Common myeloid progenitor, CD34-positive (primary cell): Measurements from ENCODE around the gene HES2.
"Not testable (repeated sequence)": the region's sequence is repeated elsewhere in the genome, so short reads cannot be mapped to it uniquely, and the experiment has no call there.

Source experiments
- CTCF ChIA-PET: fragments of 350-600 bp; sonication (Branson Sonifier 250); formaldehyde crosslinking; loops from one replicate; lab custom pipeline; 2021; ENCODE audit warnings: antibody characterized with exemption; lab: Charles Lee
- POLR2A ChIA-PET: fragments of 350-600 bp; sonication (Branson Sonifier 250); formaldehyde crosslinking; loops from one replicate; lab custom pipeline; 2021; ENCODE audit warnings: antibody characterized with exemption; lab: Charles Lee
- DNase-seq, 3 donors: peaks; one replicate each; pipeline versions ENCODE4 v3.0.0 to v3.0.0-alpha.2; 2013
- H3K27ac ChIP-seq, 2 experiments: 1 replicate in 1 of 2; 2 replicates in 1 of 2; pipeline ENCODE4 v1.7.0; 2013; ENCODE audit warnings: inconsistent platforms in 2 of 2, low read length in 2 of 2, mild to moderate bottlenecking in 2 of 2, low read depth in 1 of 2, moderate library complexity in 1 of 2; ENCODE audit not compliant: severe bottlenecking in 2 of 2, insufficient read depth in 1 of 2, poor library complexity in 1 of 2
- H3K27me3 ChIP-seq, 5 experiments: replicated peaks in 2 of 5; 1 replicate in 3 of 5; 2 replicates in 2 of 5; pipeline versions ENCODE4 v1.6.1 to v1.7.0; 2013; ENCODE audit warnings: low read length in 4 of 5, mild to moderate bottlenecking in 2 of 5, moderate library complexity in 2 of 5, inconsistent platforms in 1 of 5; ENCODE audit not compliant: insufficient read depth in 5 of 5, control insufficient read depth in 4 of 5
- H3K36me3 ChIP-seq, 4 experiments: 1 replicate in 2 of 4; 2 replicates in 2 of 4; pipeline versions ENCODE4 v1.6.1 to v1.7.0; 2013; ENCODE audit warnings: low read length in 3 of 4, control low read depth in 1 of 4, mild to moderate bottlenecking in 1 of 4; ENCODE audit not compliant: control insufficient read depth in 4 of 4, insufficient read depth in 4 of 4
- H3K4me1 ChIP-seq, 4 experiments: 1 replicate in 3 of 4; 2 replicates in 1 of 4; pipeline versions ENCODE4 v1.6.1 to v1.7.1; 2013; ENCODE audit warnings: low read length in 3 of 4, mild to moderate bottlenecking in 3 of 4, control low read depth in 1 of 4, inconsistent platforms in 1 of 4, moderate library complexity in 1 of 4; ENCODE audit not compliant: control insufficient read depth in 4 of 4, insufficient read depth in 4 of 4; ENCODE audit errors: control extremely low read depth in 1 of 4
- H3K4me3 ChIP-seq, 7 experiments: 1 replicate in 4 of 7; 2 replicates in 3 of 7; pipeline versions ENCODE4 v1.5.1 to v1.7.0; 2013; ENCODE audit warnings: mild to moderate bottlenecking in 7 of 7, low read length in 6 of 7, moderate library complexity in 6 of 7, inconsistent platforms in 2 of 7, low read depth in 2 of 7, control low read depth in 1 of 7; ENCODE audit not compliant: insufficient read depth in 4 of 7, control insufficient read depth in 1 of 7; ENCODE audit errors: extremely low read depth in 1 of 7
- H3K9me3 ChIP-seq, 5 experiments: 1 replicate in 4 of 5; 2 replicates in 1 of 5; pipeline versions ENCODE4 v1.6.1 to v1.7.1; 2013; ENCODE audit warnings: low read length in 4 of 5, mild to moderate bottlenecking in 2 of 5, inconsistent platforms in 1 of 5, low read depth in 1 of 5, moderate library complexity in 1 of 5; ENCODE audit not compliant: control insufficient read depth in 4 of 5, insufficient read depth in 2 of 5; ENCODE audit errors: control extremely low read depth in 1 of 5
- WGBS: methylation state at CpG from one replicate; pipeline ENCODE4 v1.1.5; 2013; ENCODE audit not compliant: insufficient coverage; 5-methylcytosine and 5-hydroxymethylcytosine counted together

HES2 gene

GRCh38 chr1:6461051-6461530, 41.4 kb upstream of the HES2 start:
- 96% methylated on average over 40 of the region's 40 CpGs for WGBS
- ChIA-PET POLR2A (no interaction called here), CTCF (interaction anchor here (1.7 kb wide), 1 partner anchor 12 kb away, joined by 7 read pairs; no protein-coding TSS in a partner anchor)
- no peaks in the 10 kb centered on the region for H3K9me3 ChIP-seq
- peaks cover 0 to 30% (median 28%) of the 10 kb centered on the region in 4 experiments for H3K4me1 ChIP-seq
- H3K4me3 ChIP-seq: no peak overlapping the region
- no peak overlapping the region for H3K27ac ChIP-seq
- H3K36me3 ChIP-seq: peaks cover 0 to 5% (median 0%) of the 10 kb centered on the region in 4 experiments
- H3K27me3 ChIP-seq: peaks cover 0 to 55% (median 12%) of the 10 kb centered on the region in 5 experiments
- no peak for DNase-seq

DNA sequence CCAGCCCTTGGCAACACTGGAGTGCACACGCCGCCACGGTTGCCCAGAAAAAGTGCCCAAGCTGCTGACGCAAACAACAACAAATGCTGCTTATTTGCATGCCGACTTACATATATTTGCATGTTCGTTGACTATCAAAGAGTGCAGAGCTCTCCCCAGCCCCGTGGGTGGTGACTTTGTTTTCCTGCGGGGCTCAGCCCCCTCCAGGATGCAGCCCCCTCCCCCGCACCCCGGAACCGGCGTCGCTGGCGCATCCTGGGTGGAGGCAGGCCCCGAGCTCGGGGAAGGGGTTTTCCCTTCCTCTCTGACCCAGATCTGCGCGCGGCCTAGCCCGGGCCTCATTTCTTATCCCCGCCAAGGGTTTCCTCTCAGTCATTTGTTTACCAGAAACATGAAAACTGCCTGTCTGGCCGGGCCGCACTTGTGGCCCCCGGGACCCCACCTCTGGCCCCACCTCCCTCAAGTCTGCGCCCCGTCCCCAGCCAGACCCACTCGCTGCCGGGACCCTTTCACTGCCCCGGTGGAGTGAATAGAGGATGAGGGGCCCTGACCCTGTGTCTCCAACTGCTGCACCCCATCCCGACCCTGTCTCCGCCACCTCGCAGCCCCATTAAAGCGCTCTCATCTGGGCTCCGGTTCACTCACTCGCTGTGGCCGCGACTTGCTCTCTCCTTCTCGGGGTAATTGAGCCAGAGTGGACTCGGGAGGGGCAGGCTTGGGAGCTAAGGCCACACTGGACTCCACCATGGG, 40.8 kb upstream of the HES2 start:
- WGBS: 34% methylated on average over 35 of the region's 39 CpGs
- Histone ChIP-seq H3K36me3 (peaks cover 0 to 5% (median 0%) of the 10 kb centered on the region in 4 experiments), H3K4me3 (peak overlapping the region in 3 of 7 experiments; percentile 5 to 42 (median 37)), H3K4me1 (peaks cover 0 to 25% (median 23%) of the 10 kb centered on the region in 4 experiments), H3K27ac (no peak overlapping the region), H3K9me3 (no peaks in the 10 kb centered on the region), H3K27me3 (peaks cover 0 to 53% (median 14%) of the 10 kb centered on the region in 5 experiments)
- DNase-seq: no peak
- POLR2A ChIA-PET: interaction anchor here (0.6 kb wide), 1 partner anchor 34 kb away, joined by 3 read pairs; no protein-coding TSS in a partner anchor
- CTCF ChIA-PET: interaction anchor here (0.7 to 1.6 kb wide), 3 partner anchors 13 to 256 kb away, joined by 3 to 6 read pairs (median 3); no protein-coding TSS in a partner anchor

- Histone ChIP-seq H3K9me3 (no peaks in the 10 kb centered on the region), H3K27ac (no peak overlapping the region), H3K36me3 (peaks cover 0 to 5% (median 0%) of the 10 kb centered on the region in 4 experiments), H3K27me3 (peaks cover 0 to 54% (median 14%) of the 10 kb centered on the region in 5 experiments), H3K4me3 (peak overlapping the region in 3 of 7 experiments; percentile 13 to 42 (median 37)), H3K4me1 (peaks cover 0 to 25% (median 23%) of the 10 kb centered on the region in 4 experiments)
- DNase-seq: peak in 2 of 3 donors; percentile 58 to 64
- CTCF ChIA-PET: interaction anchor here (0.7 to 1.6 kb wide), 5 partner anchors 10 to 256 kb away, joined by 3 to 6 read pairs (median 3); no protein-coding TSS in a partner anchor
- POLR2A ChIA-PET: no interaction called here
- 3% methylated on average over 15 of the region's 18 CpGs for WGBS
Observed at GRCh38 chr1:6459850-6460265, 40.1 kb upstream of the HES2 start.

DNA sequence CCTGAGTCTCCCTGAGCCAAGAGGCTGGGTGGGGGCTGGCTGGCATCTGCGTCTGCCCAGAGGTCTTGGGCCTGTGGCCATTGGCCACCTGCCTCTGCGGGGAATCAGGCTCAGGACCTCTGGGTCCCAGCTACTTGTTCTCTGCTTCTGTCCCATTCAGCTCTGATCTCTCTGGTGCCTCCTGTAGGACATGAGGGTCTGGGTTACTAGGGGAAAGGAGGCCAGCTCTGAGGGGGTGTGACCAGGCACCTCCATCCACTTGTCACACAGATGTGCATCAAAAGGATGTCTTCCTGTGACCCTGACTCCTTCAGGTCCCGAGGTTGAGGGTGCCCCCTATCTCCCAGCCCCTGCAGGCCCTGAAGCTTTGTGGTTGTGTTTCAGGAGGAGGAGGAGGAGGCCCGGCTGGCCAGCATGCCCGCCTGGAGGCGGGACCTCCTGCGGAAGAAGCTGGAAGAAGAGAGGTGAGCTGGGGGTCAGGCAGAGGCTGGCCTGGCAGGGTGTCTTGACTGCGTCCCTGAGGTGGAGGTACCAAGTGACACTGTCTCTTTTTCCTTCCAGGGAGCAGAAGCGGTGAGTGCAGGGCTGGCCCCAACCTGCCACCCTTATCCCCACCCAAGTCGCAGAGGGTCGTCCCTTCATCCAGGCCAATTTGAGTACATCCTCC, 37.2 kb upstream of the HES2 start:
- no peaks in the 10 kb centered on the region for H3K9me3 ChIP-seq
- POLR2A ChIA-PET: no interaction called here
- DNase-seq: no peak
- WGBS: 91% methylated on average over 9 of the region's 11 CpGs
- CTCF ChIA-PET: interaction anchor here (0.7 to 1.5 kb wide), 2 partner anchors 16 to 106 kb away, joined by 4 to 6 read pairs; no protein-coding TSS in a partner anchor
- peaks cover 0 to 27% (median 26%) of the 10 kb centered on the region in 4 experiments for H3K4me1 ChIP-seq
- no peak overlapping the region for H3K4me3 ChIP-seq
- no peak overlapping the region for H3K27ac ChIP-seq
- H3K36me3 ChIP-seq: peaks cover 0 to 2% (median 0%) of the 10 kb centered on the region in 4 experiments
- peaks cover 0 to 82% (median 19%) of the 10 kb centered on the region in 5 experiments for H3K27me3 ChIP-seq

DNA sequence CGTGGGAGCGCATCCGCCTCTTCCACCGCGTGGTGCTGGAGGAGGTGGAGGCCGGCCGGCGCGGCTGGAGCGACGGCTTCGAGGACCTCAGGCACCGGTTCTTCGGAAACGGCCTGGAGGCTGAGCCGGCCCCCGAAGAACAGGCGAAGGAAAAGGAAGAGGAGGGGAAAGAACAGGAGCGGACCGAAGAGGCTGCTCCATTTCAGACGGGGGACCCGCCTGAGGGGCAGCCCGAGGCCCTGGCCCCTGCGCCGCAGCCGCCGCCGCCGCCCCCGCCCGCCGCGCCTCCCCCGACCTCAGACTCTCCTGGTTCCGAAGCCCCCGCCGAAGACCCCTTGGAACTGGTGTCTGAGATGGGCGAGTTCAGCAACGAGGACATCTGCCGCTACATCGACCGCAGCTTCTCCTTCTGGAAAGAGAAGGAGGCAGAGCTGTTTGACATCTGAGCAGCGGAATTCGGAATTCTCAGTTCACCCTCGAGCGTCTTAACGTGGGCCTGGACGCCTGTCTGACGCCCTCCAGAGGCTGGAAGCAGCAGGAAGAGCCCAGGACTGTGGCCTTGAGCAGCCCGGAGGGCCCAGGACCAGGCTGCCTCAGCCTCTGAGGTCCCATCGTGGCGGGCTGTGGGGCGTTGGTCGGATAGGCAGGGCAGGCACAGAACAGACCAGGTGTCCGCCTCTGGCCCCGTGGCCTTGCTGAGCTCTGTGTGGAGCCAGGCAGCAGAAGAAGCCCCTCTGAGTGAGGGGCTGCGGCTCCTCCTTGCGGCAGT, 36.2 kb upstream of the HES2 start:
- peaks cover 0 to 27% (median 26%) of the 10 kb centered on the region in 4 experiments for H3K4me1 ChIP-seq
- DNase-seq, H3K36me3 ChIP-seq, H3K27ac ChIP-seq, H3K9me3 ChIP-seq: not testable (repeated sequence)
- H3K4me3 ChIP-seq: peak overlapping the region in 1 of 7 experiments; percentile 50
- 17% methylated on average over 40 of the region's 58 CpGs for WGBS
- peaks cover 0 to 84% (median 19%) of the 10 kb centered on the region in 5 experiments for H3K27me3 ChIP-seq
- ChIA-PET CTCF (interaction anchor here (1.2 to 1.5 kb wide), 3 partner anchors 11 to 53 kb away, joined by 3 to 6 read pairs (median 3); no protein-coding TSS in a partner anchor), POLR2A (interaction anchor here (0.6 kb wide), 1 partner anchor 23 kb away, joined by 4 read pairs; no protein-coding TSS in a partner anchor)
